Activated B cell treated with CpG ODN at 0.5 μM for 24 hours (primary cell): Measurements from ENCODE around the gene IL1F10. TPM values are rescaled to one million over a fixed set of nuclear protein-coding genes. Genes with fewer than 3 reads are reported as not detected.

Experiments used
- ATAC-seq: fragments of 200-7000 bp; cut with Tn5 transposase; one replicate; pipeline ENCODE4 v1.10.0; 2021; ENCODE audit warnings: low read depth, mild to moderate bottlenecking, moderate library complexity
- CTCF ChIA-PET: fragments of 350-600 bp; sonication (Branson Sonifier 250); formaldehyde crosslinking; loops from one replicate; lab custom pipeline; 2021; ENCODE audit warnings: antibody characterized with exemption; lab: Charles Lee
- POLR2A ChIA-PET: fragments of 350-600 bp; sonication (Branson Sonifier 250); formaldehyde crosslinking; loops from one replicate; lab custom pipeline; 2021; ENCODE audit warnings: antibody characterized with exemption; lab: Charles Lee
- DNase-seq: peaks from one replicate; pipeline ENCODE4 v3.0.0; 2022
- H3K27ac Mint-ChIP-seq: one replicate; pipeline ENCODE4 v1.8.0; 2020; ENCODE audit warnings: mixed read lengths
- H3K27me3 Mint-ChIP-seq: one replicate; pipeline ENCODE4 v1.8.0; 2021; ENCODE audit warnings: mixed read lengths
- H3K36me3 Mint-ChIP-seq: one replicate; pipeline ENCODE4 v1.8.0; 2021; ENCODE audit warnings: low read depth, mixed read lengths
- H3K4me1 Mint-ChIP-seq: one replicate; pipeline ENCODE4 v1.8.0; 2021; ENCODE audit warnings: mixed read lengths
- H3K4me3 Mint-ChIP-seq: one replicate; pipeline ENCODE4 v1.8.0; 2020; ENCODE audit warnings: mild to moderate bottlenecking, mixed read lengths
- H3K9me3 Mint-ChIP-seq: one replicate; pipeline ENCODE4 v1.8.0; 2020; ENCODE audit warnings: mixed read lengths
- intact Hi-C: fragments of 100-400 bp; cut with micrococcal nuclease; formaldehyde crosslinking; loops from one replicate; pipeline ENCODE4 v1.15.1; 2024
- total RNA-seq: library from RNA; stranded (reverse); gene quantifications from 2 replicates; pipeline ENCODE4 v1.2.3, GENCODE V29; 2022
- TF ChIP-seq, protein P1 (sequence below): fragments of 200-600 bp; IDR thresholded peaks from one replicate; pipeline ENCODE4 v1.8.0; 2022; ENCODE audit warnings: antibody characterized with exemption, mild to moderate bottlenecking

IL1F10 gene
- total RNA-seq, 1 donor from 2014 or later = not detected

DNA sequence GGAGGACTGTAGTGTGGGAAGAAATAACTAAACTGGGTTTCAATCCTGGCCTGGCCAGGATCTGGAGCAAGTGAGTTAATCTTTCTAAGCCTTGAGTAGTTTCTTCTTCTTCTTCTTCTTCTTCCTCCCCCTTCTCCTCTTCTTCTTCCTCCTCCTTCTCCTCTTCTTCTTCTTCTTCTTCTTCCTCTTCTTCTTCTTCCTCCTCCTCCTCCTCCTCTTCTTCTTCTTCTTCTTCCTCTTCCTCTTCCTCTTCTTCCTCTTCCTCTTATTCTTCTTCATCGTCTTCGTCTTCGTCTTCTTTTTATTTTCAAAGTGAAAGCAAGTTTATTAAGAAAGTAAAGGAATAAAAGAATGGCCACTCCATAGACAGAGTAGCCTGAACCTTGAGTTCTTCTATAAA lies 53.1 kb downstream of the IL1F10 start:
- H3K4me3 Mint-ChIP-seq = no peak overlapping the region
- H3K4me1 Mint-ChIP-seq = peaks cover 30% of the 10 kb centered on the region
- DNase-seq (no peak), ATAC-seq (no peak)
- CTCF ChIA-PET = interaction anchor here (1.7 kb wide), 1 partner anchor 16 kb away, joined by 9 read pairs; no protein-coding TSS in a partner anchor
- POLR2A ChIA-PET = interaction anchor here (0.9 kb wide), 1 partner anchor 9 kb away, joined by 3 read pairs; no protein-coding TSS in a partner anchor
- no peaks in the 10 kb centered on the region for H3K36me3 Mint-ChIP-seq
- TF ChIP-seq, protein P1, sequence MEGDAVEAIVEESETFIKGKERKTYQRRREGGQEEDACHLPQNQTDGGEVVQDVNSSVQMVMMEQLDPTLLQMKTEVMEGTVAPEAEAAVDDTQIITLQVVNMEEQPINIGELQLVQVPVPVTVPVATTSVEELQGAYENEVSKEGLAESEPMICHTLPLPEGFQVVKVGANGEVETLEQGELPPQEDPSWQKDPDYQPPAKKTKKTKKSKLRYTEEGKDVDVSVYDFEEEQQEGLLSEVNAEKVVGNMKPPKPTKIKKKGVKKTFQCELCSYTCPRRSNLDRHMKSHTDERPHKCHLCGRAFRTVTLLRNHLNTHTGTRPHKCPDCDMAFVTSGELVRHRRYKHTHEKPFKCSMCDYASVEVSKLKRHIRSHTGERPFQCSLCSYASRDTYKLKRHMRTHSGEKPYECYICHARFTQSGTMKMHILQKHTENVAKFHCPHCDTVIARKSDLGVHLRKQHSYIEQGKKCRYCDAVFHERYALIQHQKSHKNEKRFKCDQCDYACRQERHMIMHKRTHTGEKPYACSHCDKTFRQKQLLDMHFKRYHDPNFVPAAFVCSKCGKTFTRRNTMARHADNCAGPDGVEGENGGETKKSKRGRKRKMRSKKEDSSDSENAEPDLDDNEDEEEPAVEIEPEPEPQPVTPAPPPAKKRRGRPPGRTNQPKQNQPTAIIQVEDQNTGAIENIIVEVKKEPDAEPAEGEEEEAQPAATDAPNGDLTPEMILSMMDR = no peak
- intact Hi-C loops = loop anchor here (5.0 kb wide), 1 partner anchor 39 kb away; no protein-coding TSS in a partner anchor
- no peaks in the 10 kb centered on the region for H3K27me3 Mint-ChIP-seq
- no peaks in the 10 kb centered on the region for H3K9me3 Mint-ChIP-seq
- no peak overlapping the region for H3K27ac Mint-ChIP-seq

DNA sequence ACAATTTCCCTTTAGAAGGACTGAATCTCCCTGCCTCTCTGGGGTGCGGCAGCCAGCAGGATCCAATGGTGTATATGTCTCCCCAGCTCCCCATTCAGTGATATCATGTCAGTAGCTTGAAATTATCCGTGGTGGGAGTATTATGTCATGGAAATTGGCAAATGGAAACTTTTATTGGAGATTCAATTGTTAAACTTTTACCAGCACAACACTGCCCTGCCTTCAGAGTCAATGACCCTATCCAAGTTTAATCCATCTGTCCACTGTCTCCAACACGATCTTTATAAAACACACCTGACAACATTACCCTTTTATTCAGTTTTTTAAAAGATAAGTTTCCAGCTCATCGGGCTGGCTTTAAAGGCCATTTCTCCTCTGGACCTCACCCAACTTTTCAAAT lies 54.6 kb downstream of the IL1F10 start:
- Mint-ChIP-seq H3K4me1 (peaks cover 24% of the 10 kb centered on the region), H3K9me3 (no peaks in the 10 kb centered on the region), H3K36me3 (no peaks in the 10 kb centered on the region), H3K27ac (no peak overlapping the region), H3K4me3 (no peak overlapping the region), H3K27me3 (no peaks in the 10 kb centered on the region)
- CTCF ChIA-PET = interaction anchor here (1.2 to 1.7 kb wide), 3 partner anchors 14 to 82 kb away, joined by 3 to 9 read pairs (median 4); no protein-coding TSS in a partner anchor
- POLR2A ChIA-PET = no interaction called here
- TF ChIP-seq, protein P1 = no peak
- ATAC-seq (no peak), DNase-seq (no peak)
- intact Hi-C loops = loop anchor here (5.0 kb wide), 1 partner anchor 40 kb away; no protein-coding TSS in a partner anchor

DNA sequence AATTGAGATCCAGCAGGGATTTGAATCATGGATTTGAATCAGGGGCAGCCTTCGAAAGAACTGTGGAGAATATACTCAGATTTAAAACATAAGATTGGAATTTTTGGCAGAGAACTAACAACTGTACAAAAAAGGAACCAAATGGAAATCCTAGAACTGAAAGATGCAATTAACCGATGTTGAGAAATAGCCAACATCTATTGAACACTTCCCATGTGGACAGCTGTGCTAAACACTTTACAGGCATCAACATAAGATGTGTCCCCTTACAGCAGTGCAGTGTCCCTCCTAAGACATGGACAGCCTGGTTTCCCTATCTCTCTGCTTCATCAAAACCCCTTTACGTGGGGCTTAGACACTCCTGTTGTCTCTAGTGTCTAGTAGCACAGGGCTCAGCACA lies 56.0 kb downstream of the IL1F10 start:
- POLR2A ChIA-PET = interaction anchor here (1.1 kb wide), 1 partner anchor 50 kb away, joined by 4 read pairs; the partner anchor contains the start of gene PSD4
- no peak for DNase-seq
- intact Hi-C loops = loop anchor here (5.0 kb wide), 1 partner anchor 41 kb away; no protein-coding TSS in a partner anchor

DNA sequence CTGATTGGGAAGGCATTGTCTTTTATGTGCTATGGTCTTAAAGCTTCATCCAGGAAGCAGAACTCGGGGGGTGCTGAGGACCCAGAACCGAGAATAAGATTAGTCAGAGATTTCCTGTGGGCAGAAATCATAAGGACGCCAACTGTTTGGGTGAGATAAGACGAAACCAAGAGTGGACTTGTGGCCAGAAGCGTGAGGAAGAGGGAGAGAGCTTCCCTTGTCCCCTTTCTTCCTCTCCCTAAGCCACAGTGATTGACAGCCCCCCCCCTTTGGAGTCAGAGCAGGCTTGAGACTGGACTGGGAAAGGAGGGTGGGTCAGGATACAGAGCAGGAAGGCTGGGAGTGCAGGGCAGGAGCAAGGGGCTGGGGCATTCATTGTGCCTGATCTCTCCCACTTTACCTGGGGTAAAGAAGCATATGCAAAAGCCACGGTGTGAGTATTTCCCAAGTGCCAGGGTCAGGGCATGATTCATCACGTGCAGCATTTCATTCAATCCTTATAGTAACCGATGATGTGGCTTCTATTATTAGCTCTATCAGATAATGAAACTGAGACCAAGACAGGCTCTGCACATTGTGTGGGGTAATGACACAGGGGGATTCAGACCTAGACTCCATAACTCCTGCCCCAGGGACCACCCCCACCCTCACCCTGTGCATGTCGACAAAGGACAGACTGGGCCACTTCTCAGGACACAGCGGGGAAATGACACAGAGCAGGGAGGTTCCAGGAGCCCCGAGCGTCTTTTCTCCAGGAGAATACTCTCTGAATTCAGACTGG lies 56.6 kb downstream of the IL1F10 start:
- no peaks in the 10 kb centered on the region for H3K36me3 Mint-ChIP-seq
- H3K27me3 Mint-ChIP-seq = no peaks in the 10 kb centered on the region
- TF ChIP-seq, protein P1 = no peak
- ATAC-seq (peak; percentile 66), DNase-seq (no peak)
- POLR2A ChIA-PET = interaction anchor here (1.1 kb wide), 1 partner anchor 49 kb away, joined by 4 read pairs; the partner anchor contains the start of gene PSD4
- peak overlapping the region; percentile 25 for H3K4me3 Mint-ChIP-seq
- CTCF ChIA-PET = interaction anchor here (1.4 to 1.7 kb wide), 2 partner anchors 13 to 75 kb away, joined by 3 to 4 read pairs; no protein-coding TSS in a partner anchor
- H3K9me3 Mint-ChIP-seq = no peaks in the 10 kb centered on the region
- H3K27ac Mint-ChIP-seq = peak overlapping the region; percentile 14
- intact Hi-C loops = loop anchor here (5.0 kb wide), 1 partner anchor 42 kb away; no protein-coding TSS in a partner anchor
- peaks cover 26% of the 10 kb centered on the region for H3K4me1 Mint-ChIP-seq

More for the DNA sequence above, 56.0 kb downstream of the IL1F10 start:
- Mint-ChIP-seq H3K27me3 (no peaks in the 10 kb centered on the region), H3K9me3 (no peaks in the 10 kb centered on the region), H3K27ac (no peak overlapping the region), H3K4me1 (peaks cover 26% of the 10 kb centered on the region), H3K4me3 (no peak overlapping the region), H3K36me3 (no peaks in the 10 kb centered on the region)
- TF ChIP-seq, protein P1 = no peak
- no peak for ATAC-seq
- CTCF ChIA-PET = interaction anchor here (1.4 to 1.7 kb wide), 2 partner anchors 14 to 75 kb away, joined by 3 to 4 read pairs; no protein-coding TSS in a partner anchor

Other genes starting within 250 kb of the IL1F10 start
- 0.53 and 0.71 TPM in 2 replicates for gene IL1B, start 231.2 kb upstream of the IL1F10 start, total RNA-seq
- not detected in 2 replicates for gene IL37, start 156.8 kb upstream of the IL1F10 start, total RNA-seq
- not detected in 2 replicates for gene IL36G, start 90.0 kb upstream of the IL1F10 start, total RNA-seq
- gene IL36A, start 62.5 kb upstream of the IL1F10 start, total RNA-seq = not detected in 2 replicates
- not detected in 2 replicates for gene IL36B, start 15.1 kb upstream of the IL1F10 start, total RNA-seq
- not detected in 2 replicates for gene IL36RN, start 8.8 kb upstream of the IL1F10 start, total RNA-seq
- gene IL1RN, start 59.6 kb downstream of the IL1F10 start, total RNA-seq = 0.32 TPM in 1 of 2 replicates, not detected in the other
- gene PSD4, start 106.0 kb downstream of the IL1F10 start, total RNA-seq = 161 and 182 TPM in 2 replicates
- 0.39 and 0.71 TPM in 2 replicates for gene PAX8, start 211.0 kb downstream of the IL1F10 start, total RNA-seq